Neural progenitor cell (in vitro differentiated cells): ENCODE data around the gene ZNF263. TPM values are rescaled to one million over a fixed set of nuclear protein-coding genes. Genes with fewer than 3 reads are reported as not detected.

Source experiments
- DNase-seq: peaks from one replicate; pipeline ENCODE4 v3.0.0-alpha.2; 2016; ENCODE audit warnings: low spot score
- H2AFZ ChIP-seq: fragments of 200-600 bp; sonication (generic); replicated peaks from 2 replicates; pipeline ENCODE4 v1.6.1; 2016; ENCODE audit warnings: antibody characterized with exemption
- H3F3A ChIP-seq: fragments of 200-600 bp; sonication (generic); 2 replicates; pipeline ENCODE4 v1.6.1; 2016; ENCODE audit warnings: antibody characterized with exemption, low read depth
- H3K27ac ChIP-seq: fragments of 200-600 bp; sonication (generic); 2 replicates; pipeline ENCODE4 v1.5.1; 2016; ENCODE audit warnings: mild to moderate bottlenecking
- H3K27me3 ChIP-seq: fragments of 200-600 bp; sonication (generic); 2 replicates; pipeline ENCODE4 v1.6.1; 2016; ENCODE audit warnings: mild to moderate bottlenecking, moderate library complexity
- H3K36me3 ChIP-seq: fragments of 200-600 bp; sonication (generic); 2 replicates; pipeline ENCODE4 v1.5.1; 2016
- H3K4me1 ChIP-seq: fragments of 200-600 bp; sonication (generic); 2 replicates; pipeline ENCODE4 v1.6.1; 2016; ENCODE audit warnings: mixed run types
- H3K4me2 ChIP-seq: fragments of 200-600 bp; sonication (generic); 2 replicates; pipeline ENCODE4 v1.6.1; 2016
- H3K4me3 ChIP-seq: fragments of 200-600 bp; sonication (generic); 2 replicates; pipeline ENCODE4 v1.5.1; 2016
- H3K79me2 ChIP-seq: fragments of 200-600 bp; sonication (generic); 2 replicates; pipeline ENCODE4 v1.6.1; 2016; ENCODE audit warnings: low read depth
- H3K9ac ChIP-seq: fragments of 200-600 bp; sonication (generic); 2 replicates; pipeline ENCODE4 v1.6.1; 2016
- H3K9me3 ChIP-seq: fragments of 200-600 bp; sonication (generic); 2 replicates; pipeline ENCODE4 v1.5.1; 2016; ENCODE audit warnings: low read depth
- H4K20me1 ChIP-seq: fragments of 200-600 bp; sonication (generic); 2 replicates; pipeline ENCODE4 v1.6.1; 2016; ENCODE audit warnings: low read depth
- H3K27ac Mint-ChIP-seq: 3 replicates; pipeline ENCODE4 v1.8.0; 2021; ENCODE audit warnings: mixed read lengths
- H3K27me3 Mint-ChIP-seq: 2 replicates; pipeline ENCODE4 v1.8.0; 2022; ENCODE audit warnings: low read depth, mild to moderate bottlenecking, inconsistent platforms, moderate library complexity, mixed read lengths; ENCODE audit not compliant: insufficient read depth
- H3K36me3 Mint-ChIP-seq: 3 replicates; pipeline ENCODE4 v1.8.0; 2021; ENCODE audit warnings: mixed read lengths
- H3K4me1 Mint-ChIP-seq: 3 replicates; pipeline ENCODE4 v1.8.0; 2021; ENCODE audit warnings: mixed read lengths
- H3K4me3 Mint-ChIP-seq: 3 replicates; pipeline ENCODE4 v1.8.0; 2021; ENCODE audit warnings: mild to moderate bottlenecking, moderate library complexity, mixed read lengths
- H3K9me3 Mint-ChIP-seq: 3 replicates; pipeline ENCODE4 v1.8.0; 2020; ENCODE audit warnings: mixed read lengths
- EZH2 ChIP-seq: fragments of 200-600 bp; sonication (generic); IDR thresholded peaks from 2 replicates; pipeline ENCODE4 v1.6.1; 2017; ENCODE audit warnings: antibody characterized with exemption, mild to moderate bottlenecking, moderate library complexity
- EZH2phosphoT487 ChIP-seq: fragments of 200-600 bp; sonication (generic); IDR thresholded peaks from 2 replicates; pipeline ENCODE4 v1.6.1; 2017; ENCODE audit warnings: antibody characterized with exemption
- total RNA-seq: library from RNA; depleted of rRNA; stranded (reverse); fragments of >200 nt; gene quantifications from 2 replicates; pipeline ENCODE4 v1.2.3, GENCODE V29; 2015; ENCODE audit warnings: low replicate concordance
- TF ChIP-seq, protein P1 (sequence below): fragments of 200-600 bp; sonication (generic); IDR thresholded peaks from 2 replicates; pipeline ENCODE4 v1.5.1; 2017; ENCODE audit warnings: antibody characterized with exemption, mild to moderate bottlenecking

Gene ZNF263
- total RNA-seq, 1 donor from 2014 or later, result 30.1 TPM

DNA sequence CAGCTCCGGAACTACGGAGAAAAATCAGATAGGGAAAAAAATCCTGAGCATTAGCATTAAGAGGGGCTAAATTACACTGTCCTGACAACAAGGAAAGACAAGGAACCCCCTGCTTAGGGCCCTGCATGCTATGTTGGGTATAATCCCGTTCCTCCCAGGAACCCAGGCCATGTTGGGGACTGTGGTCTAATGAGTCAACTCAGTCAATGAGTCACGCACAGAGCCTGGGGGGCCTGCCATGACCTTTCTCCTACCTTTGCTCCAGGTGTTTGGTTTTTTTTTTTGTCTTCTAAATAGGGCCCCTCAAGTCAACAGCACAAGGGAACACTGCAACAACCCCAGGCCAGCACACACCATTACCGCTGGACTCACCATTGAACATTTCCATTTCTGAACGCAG lies 39.4 kb upstream of the ZNF263 start:
- no peaks in the 10 kb centered on the region for H3K4me1 Mint-ChIP-seq
- no peak overlapping the region for H3K27ac Mint-ChIP-seq
- no peaks in the 10 kb centered on the region for H3K36me3 ChIP-seq
- peaks cover 25% of the 10 kb centered on the region for H3K27me3 Mint-ChIP-seq
- no peaks in the 10 kb centered on the region for H4K20me1 ChIP-seq
- H3K36me3 Mint-ChIP-seq, result no peaks in the 10 kb centered on the region
- no peak overlapping the region for H3K4me3 ChIP-seq
- no peak overlapping the region for H2AFZ ChIP-seq
- H3K9ac ChIP-seq, result no peak overlapping the region
- H3K4me3 Mint-ChIP-seq, result peak overlapping the region; percentile 3
- H3K4me1 ChIP-seq, result no peaks in the 10 kb centered on the region
- no peaks in the 10 kb centered on the region for H3K79me2 ChIP-seq
- no peak for DNase-seq
- peaks cover 2% of the 10 kb centered on the region for H3K9me3 Mint-ChIP-seq
- H3K9me3 ChIP-seq, result no peaks in the 10 kb centered on the region
- TF ChIP-seq EZH2 (no peak), EZH2phosphoT487 (no peak)
- TF ChIP-seq, protein P1, sequence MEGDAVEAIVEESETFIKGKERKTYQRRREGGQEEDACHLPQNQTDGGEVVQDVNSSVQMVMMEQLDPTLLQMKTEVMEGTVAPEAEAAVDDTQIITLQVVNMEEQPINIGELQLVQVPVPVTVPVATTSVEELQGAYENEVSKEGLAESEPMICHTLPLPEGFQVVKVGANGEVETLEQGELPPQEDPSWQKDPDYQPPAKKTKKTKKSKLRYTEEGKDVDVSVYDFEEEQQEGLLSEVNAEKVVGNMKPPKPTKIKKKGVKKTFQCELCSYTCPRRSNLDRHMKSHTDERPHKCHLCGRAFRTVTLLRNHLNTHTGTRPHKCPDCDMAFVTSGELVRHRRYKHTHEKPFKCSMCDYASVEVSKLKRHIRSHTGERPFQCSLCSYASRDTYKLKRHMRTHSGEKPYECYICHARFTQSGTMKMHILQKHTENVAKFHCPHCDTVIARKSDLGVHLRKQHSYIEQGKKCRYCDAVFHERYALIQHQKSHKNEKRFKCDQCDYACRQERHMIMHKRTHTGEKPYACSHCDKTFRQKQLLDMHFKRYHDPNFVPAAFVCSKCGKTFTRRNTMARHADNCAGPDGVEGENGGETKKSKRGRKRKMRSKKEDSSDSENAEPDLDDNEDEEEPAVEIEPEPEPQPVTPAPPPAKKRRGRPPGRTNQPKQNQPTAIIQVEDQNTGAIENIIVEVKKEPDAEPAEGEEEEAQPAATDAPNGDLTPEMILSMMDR, result no peak
- H3K4me2 ChIP-seq, result no peak overlapping the region
- no peaks in the 10 kb centered on the region for H3K27me3 ChIP-seq
- no peaks in the 10 kb centered on the region for H3F3A ChIP-seq
- H3K27ac ChIP-seq, result no peak overlapping the region

DNA sequence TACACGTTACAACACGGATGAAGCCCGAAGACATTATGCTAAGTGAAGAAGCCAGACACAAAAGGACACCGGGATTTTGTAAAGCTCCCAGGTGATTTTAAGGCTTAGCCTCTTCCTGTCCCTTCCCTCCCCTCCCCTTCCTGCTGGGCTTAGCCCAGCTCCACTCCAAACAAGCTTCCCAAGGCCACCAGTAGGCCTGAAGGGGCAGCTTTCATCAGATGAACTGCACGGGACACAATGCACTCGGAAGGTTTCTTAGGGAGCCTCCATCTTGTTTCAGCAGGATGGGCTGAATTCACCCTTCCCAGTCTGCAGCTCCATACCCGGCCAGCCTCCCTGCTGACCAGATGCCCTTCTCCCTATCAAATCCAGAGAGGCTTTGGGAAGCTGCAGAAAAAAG lies 37.3 kb upstream of the ZNF263 start:
- no peaks in the 10 kb centered on the region for H3K4me1 Mint-ChIP-seq
- H3K4me3 ChIP-seq, result no peak overlapping the region
- H3K9ac ChIP-seq, result no peak overlapping the region
- no peaks in the 10 kb centered on the region for H4K20me1 ChIP-seq
- no peak overlapping the region for H3K4me3 Mint-ChIP-seq
- peaks cover 2% of the 10 kb centered on the region for H3K9me3 Mint-ChIP-seq
- H3K27me3 Mint-ChIP-seq, result peaks cover 29% of the 10 kb centered on the region
- H3K36me3 Mint-ChIP-seq, result no peaks in the 10 kb centered on the region
- no peaks in the 10 kb centered on the region for H3K27me3 ChIP-seq
- no peaks in the 10 kb centered on the region for H3K79me2 ChIP-seq
- no peak for DNase-seq
- TF ChIP-seq EZH2phosphoT487 (no peak), EZH2 (no peak)
- TF ChIP-seq, protein P1, result no peak
- no peak overlapping the region for H2AFZ ChIP-seq
- no peak overlapping the region for H3K27ac ChIP-seq
- no peaks in the 10 kb centered on the region for H3K4me1 ChIP-seq
- H3K4me2 ChIP-seq, result no peak overlapping the region
- H3K36me3 ChIP-seq, result no peaks in the 10 kb centered on the region
- no peaks in the 10 kb centered on the region for H3F3A ChIP-seq
- no peak overlapping the region for H3K27ac Mint-ChIP-seq
- H3K9me3 ChIP-seq, result no peaks in the 10 kb centered on the region

DNA sequence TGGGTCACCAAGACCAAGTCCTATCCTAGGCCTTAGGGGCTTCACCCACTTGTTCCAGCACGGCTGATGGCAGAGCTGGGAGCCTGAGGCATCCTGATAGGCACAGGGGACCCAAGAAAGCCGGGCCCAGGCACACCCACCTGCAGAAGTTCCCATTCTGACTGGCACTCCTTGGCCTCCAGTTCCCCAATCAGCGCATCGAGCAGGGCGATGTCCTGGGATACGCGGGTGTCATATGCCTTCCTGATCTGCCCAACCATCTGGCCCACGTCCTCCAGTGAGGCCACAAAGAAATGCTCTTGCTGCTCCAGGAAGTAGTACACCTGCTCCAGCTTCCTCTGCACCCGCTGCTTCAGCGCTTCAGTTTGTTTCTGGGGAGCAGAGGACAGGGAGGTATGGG lies 36.4 kb upstream of the ZNF263 start:
- no peaks in the 10 kb centered on the region for H3K9me3 ChIP-seq
- H3K4me1 ChIP-seq, result no peaks in the 10 kb centered on the region
- TF ChIP-seq EZH2phosphoT487 (no peak), EZH2 (no peak)
- TF ChIP-seq, protein P1, result no peak
- H3K27me3 ChIP-seq, result no peaks in the 10 kb centered on the region
- Mint-ChIP-seq H3K27me3 (peaks cover 25% of the 10 kb centered on the region), H3K9me3 (peaks cover 3% of the 10 kb centered on the region), H3K4me3 (no peak overlapping the region), H3K36me3 (no peaks in the 10 kb centered on the region), H3K27ac (no peak overlapping the region), H3K4me1 (no peaks in the 10 kb centered on the region)
- H3K27ac ChIP-seq, result no peak overlapping the region
- DNase-seq, result no peak
- H3K79me2 ChIP-seq, result no peaks in the 10 kb centered on the region
- no peak overlapping the region for H3K4me3 ChIP-seq
- H3F3A ChIP-seq, result no peaks in the 10 kb centered on the region
- no peaks in the 10 kb centered on the region for H4K20me1 ChIP-seq
- no peaks in the 10 kb centered on the region for H3K36me3 ChIP-seq
- H3K9ac ChIP-seq, result no peak overlapping the region
- H3K4me2 ChIP-seq, result no peak overlapping the region
- H2AFZ ChIP-seq, result no peak overlapping the region

DNA sequence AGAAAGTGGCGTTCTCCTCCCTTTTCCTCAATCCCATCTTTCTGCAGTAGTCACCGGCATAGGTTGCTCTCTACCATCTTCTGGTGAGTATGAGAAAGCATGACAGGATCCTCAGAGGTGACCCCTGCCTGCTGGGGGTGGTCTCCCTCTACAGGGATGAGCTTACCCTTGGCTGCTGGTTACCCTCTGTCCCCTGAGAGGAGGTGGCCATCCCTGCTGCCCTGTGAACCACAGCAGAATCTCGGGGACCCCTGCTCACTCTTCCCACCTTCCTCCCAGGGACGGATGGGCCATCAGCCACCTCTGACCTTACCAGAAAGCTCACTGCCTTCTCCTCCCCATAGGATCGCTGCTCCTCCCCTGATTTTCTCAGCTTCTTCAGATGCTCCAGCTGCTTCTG lies 34.7 kb upstream of the ZNF263 start:
- H3F3A ChIP-seq, result no peaks in the 10 kb centered on the region
- no peak for DNase-seq
- H3K27ac ChIP-seq, result no peak overlapping the region
- H3K4me2 ChIP-seq, result no peak overlapping the region
- no peaks in the 10 kb centered on the region for H3K4me1 ChIP-seq
- no peak overlapping the region for H3K9ac ChIP-seq
- no peaks in the 10 kb centered on the region for H3K36me3 Mint-ChIP-seq
- H3K9me3 Mint-ChIP-seq, result peaks cover 3% of the 10 kb centered on the region
- H4K20me1 ChIP-seq, result no peaks in the 10 kb centered on the region
- peaks cover 19% of the 10 kb centered on the region for H3K27me3 Mint-ChIP-seq
- H3K27ac Mint-ChIP-seq, result no peak overlapping the region
- H3K9me3 ChIP-seq, result no peaks in the 10 kb centered on the region
- H3K27me3 ChIP-seq, result no peaks in the 10 kb centered on the region
- no peak overlapping the region for H3K4me3 Mint-ChIP-seq
- no peaks in the 10 kb centered on the region for H3K36me3 ChIP-seq
- no peaks in the 10 kb centered on the region for H3K79me2 ChIP-seq
- no peak overlapping the region for H2AFZ ChIP-seq
- H3K4me3 ChIP-seq, result no peak overlapping the region
- no peak for TF ChIP-seq EZH2
- TF ChIP-seq, protein P1, result no peak
- no peak for TF ChIP-seq EZH2phosphoT487
- no peaks in the 10 kb centered on the region for H3K4me1 Mint-ChIP-seq
